ENCODE measurements around the gene SPTB.

DNA sequence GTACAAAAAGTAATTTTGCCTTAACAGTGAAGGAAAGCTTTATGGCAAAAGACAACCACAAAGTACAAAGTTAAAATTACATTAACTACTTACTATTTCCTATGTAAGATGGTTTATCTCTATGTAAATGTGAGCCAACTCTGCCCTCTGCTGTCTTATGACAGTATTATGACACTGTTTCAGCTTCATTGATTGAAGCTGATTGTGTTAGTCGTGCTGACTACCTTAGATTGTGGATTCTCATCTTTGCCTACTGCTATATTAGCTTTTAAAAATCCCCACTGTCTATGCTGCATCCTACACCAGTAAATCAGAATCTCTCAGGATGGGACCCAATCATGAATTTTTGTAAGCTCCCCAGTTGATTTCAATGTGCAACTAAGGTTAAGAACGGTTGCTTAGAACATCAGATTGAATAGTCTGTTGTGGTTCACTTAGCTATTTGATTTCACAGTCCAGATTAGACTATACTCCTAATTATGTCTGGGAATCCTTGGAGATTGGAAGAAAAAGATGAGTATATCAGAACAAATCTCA is 12.2 kb upstream of the SPTB start:
- TF ChIP-seq, protein P1, sequence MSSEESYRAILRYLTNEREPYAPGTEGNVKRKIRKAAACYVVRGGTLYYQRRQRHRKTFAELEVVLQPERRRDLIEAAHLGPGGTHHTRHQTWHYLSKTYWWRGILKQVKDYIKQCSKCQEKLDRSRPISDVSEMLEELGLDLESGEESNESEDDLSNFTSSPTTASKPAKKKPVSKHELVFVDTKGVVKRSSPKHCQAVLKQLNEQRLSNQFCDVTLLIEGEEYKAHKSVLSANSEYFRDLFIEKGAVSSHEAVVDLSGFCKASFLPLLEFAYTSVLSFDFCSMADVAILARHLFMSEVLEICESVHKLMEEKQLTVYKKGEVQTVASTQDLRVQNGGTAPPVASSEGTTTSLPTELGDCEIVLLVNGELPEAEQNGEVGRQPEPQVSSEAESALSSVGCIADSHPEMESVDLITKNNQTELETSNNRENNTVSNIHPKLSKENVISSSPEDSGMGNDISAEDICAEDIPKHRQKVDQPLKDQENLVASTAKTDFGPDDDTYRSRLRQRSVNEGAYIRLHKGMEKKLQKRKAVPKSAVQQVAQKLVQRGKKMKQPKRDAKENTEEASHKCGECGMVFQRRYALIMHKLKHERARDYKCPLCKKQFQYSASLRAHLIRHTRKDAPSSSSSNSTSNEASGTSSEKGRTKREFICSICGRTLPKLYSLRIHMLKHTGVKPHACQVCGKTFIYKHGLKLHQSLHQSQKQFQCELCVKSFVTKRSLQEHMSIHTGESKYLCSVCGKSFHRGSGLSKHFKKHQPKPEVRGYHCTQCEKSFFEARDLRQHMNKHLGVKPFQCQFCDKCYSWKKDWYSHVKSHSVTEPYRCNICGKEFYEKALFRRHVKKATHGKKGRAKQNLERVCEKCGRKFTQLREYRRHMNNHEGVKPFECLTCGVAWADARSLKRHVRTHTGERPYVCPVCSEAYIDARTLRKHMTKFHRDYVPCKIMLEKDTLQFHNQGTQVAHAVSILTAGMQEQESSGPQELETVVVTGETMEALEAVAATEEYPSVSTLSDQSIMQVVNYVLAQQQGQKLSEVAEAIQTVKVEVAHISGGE (tag by site-specific recombination; conservative IDR thresholded peaks at IDR 0.05; ENCODE audit: low read depth), result no peak
- TF ChIP-seq ZNF48 (tag by site-specific recombination; IDR thresholded peaks at IDR 0.05), result no peak
- TF ChIP-seq, protein P2, sequence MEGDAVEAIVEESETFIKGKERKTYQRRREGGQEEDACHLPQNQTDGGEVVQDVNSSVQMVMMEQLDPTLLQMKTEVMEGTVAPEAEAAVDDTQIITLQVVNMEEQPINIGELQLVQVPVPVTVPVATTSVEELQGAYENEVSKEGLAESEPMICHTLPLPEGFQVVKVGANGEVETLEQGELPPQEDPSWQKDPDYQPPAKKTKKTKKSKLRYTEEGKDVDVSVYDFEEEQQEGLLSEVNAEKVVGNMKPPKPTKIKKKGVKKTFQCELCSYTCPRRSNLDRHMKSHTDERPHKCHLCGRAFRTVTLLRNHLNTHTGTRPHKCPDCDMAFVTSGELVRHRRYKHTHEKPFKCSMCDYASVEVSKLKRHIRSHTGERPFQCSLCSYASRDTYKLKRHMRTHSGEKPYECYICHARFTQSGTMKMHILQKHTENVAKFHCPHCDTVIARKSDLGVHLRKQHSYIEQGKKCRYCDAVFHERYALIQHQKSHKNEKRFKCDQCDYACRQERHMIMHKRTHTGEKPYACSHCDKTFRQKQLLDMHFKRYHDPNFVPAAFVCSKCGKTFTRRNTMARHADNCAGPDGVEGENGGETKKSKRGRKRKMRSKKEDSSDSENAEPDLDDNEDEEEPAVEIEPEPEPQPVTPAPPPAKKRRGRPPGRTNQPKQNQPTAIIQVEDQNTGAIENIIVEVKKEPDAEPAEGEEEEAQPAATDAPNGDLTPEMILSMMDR (tag by site-specific recombination; IDR thresholded peaks at IDR 0.05), result peak; percentile 44; the same call in 1 of the 2 replicates
- no peak for TF ChIP-seq ZNF211 (tag by site-specific recombination; IDR thresholded peaks at IDR 0.05; ENCODE audit: low read depth)

Measured in HEK293 (cell line).